ENCODE data around the gene SLF2.
A peak's percentile ranks its signal among the peaks of the same experiment; 100 is the strongest.

SLF2 gene

DNA sequence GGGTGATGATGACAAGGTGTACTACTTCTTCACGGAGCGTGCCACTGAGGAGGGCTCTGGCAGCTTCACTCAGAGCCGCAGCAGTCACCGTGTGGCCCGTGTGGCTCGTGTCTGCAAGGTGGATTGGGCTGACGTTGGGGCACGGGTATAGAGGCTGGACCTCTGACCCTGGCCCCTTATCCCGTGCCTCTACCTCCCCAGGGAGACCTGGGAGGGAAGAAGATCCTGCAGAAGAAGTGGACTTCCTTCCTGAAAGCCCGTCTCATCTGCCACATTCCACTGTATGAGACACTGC, 66.1 kb downstream of the SLF2 start:
- POLR2A ChIA-PET (ENCODE audit: low non-redundant PET), result no interaction called here
- CTCF ChIA-PET, result no interaction called here
- H3K27ac ChIP-seq, result no peak overlapping the region
- no peak for DNase-seq (ENCODE audit: low spot score)
- TF ChIP-seq, protein P1, sequence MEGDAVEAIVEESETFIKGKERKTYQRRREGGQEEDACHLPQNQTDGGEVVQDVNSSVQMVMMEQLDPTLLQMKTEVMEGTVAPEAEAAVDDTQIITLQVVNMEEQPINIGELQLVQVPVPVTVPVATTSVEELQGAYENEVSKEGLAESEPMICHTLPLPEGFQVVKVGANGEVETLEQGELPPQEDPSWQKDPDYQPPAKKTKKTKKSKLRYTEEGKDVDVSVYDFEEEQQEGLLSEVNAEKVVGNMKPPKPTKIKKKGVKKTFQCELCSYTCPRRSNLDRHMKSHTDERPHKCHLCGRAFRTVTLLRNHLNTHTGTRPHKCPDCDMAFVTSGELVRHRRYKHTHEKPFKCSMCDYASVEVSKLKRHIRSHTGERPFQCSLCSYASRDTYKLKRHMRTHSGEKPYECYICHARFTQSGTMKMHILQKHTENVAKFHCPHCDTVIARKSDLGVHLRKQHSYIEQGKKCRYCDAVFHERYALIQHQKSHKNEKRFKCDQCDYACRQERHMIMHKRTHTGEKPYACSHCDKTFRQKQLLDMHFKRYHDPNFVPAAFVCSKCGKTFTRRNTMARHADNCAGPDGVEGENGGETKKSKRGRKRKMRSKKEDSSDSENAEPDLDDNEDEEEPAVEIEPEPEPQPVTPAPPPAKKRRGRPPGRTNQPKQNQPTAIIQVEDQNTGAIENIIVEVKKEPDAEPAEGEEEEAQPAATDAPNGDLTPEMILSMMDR (conservative IDR thresholded peaks at IDR 0.05; ENCODE audit: low read depth), result no peak

DNA sequence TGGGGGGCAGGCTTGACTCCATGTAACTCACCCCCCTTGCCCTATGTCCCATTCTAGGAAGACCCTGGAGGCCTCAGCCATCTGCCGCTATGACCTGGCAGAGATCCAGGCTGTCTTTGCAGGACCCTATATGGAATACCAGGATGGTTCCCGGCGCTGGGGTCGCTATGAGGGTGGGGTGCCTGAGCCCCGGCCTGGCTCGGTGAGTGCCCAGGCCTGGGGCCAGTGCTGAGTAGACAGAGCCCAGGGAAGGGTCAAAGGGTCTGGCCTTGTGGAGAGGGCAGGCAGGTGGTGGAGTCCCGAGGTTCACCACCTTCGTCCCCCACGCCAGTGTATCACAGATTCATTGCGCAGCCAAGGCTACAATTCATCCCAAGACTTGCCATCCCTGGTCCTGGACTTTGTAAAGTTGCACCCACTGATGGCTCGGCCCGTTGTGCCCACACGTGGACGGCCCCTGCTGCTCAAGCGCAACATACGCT, 67.1 kb downstream of the SLF2 start:
- ChIA-PET CTCF (no interaction called here), POLR2A (ENCODE audit: low non-redundant PET) (no interaction called here)
- no peak overlapping the region for H3K27ac ChIP-seq
- DNase-seq (ENCODE audit: low spot score), result no peak
- TF ChIP-seq, protein P1 (conservative IDR thresholded peaks at IDR 0.05; ENCODE audit: low read depth), result no peak

DNA sequence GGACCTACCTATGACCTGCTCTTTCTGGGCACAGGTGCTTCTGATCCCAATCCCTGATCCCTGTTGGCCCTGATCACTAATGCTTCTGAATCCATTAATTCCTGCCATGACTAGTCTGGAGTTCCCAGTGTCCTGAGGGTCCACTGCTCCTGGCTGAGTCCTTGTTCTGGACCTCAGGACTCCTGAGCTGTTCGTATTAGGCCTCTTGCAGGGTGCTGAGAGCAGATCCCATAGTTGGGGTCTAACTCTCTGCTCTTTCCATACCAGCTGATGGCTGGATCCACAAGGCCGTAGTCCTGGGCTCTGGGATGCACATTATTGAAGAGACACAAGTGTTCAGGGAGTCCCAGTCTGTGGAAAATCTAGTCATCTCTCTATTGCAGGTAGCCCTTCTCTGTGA, 67.5 kb downstream of the SLF2 start:
- TF ChIP-seq, protein P1 (conservative IDR thresholded peaks at IDR 0.05; ENCODE audit: low read depth), result no peak
- H3K27ac ChIP-seq, result no peak overlapping the region
- ChIA-PET POLR2A (ENCODE audit: low non-redundant PET) (no interaction called here), CTCF (interaction anchor here (1.4 kb wide), 1 partner anchor 34 kb away, joined by 4 read pairs; no protein-coding TSS in a partner anchor)
- DNase-seq (ENCODE audit: low spot score), result no peak

DNA sequence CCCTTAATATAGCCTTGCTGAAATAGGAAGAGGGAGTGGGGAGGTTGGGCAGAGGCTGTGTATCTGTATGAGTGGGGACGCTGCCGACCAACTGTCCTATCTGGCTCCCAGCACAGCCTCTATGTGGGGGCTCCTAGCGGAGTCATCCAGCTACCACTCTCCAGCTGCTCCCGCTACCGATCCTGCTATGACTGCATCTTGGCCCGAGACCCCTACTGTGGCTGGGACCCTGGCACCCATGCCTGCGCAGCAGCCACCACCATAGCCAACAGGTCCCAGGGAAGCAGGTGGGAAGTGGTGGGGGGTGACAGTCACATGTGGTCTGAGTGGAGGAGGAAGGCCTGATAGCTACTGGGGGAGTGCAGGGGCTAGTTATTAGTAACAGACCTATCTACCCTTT, 67.9 kb downstream of the SLF2 start:
- CTCF ChIA-PET, result interaction anchor here (1.4 kb wide), 1 partner anchor 34 kb away, joined by 4 read pairs; no protein-coding TSS in a partner anchor

DNA sequence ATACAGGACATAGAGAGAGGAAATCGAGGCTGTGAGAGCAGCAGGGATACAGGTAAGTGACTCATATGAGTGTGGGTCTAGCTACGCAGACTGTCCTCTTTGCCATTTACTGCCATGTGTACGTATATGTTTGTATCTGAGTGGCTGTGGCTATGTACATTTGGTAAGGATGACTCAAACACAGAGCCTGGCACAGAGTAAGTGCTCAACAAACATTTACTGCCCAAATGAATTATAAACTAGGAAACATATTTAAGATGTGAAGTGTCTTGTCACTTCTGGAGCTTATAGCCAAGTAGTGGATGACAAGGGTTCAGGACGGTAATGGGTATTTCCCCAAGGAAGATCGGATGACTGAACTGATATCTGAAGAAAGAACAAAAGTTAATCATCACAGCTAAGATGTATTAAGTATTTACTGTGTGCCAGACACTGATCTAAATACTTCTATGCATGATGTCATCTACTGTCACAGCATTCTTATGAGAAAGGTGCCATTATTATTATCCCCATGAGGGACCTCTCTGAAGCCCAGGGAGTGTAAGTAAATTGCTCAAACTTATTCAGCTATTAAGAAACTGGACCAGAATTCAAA, 68.5 kb downstream of the SLF2 start:
- H3K27ac ChIP-seq, result no peak overlapping the region
- ChIA-PET POLR2A (ENCODE audit: low non-redundant PET) (no interaction called here), CTCF (interaction anchor here (0.6 to 1.4 kb wide), 2 partner anchors 15 to 33 kb away, joined by 4 read pairs; no protein-coding TSS in a partner anchor)
- TF ChIP-seq, protein P1 (conservative IDR thresholded peaks at IDR 0.05; ENCODE audit: low read depth), result no peak
- DNase-seq (ENCODE audit: low spot score), result no peak

More for the DNA sequence above, 67.9 kb downstream of the SLF2 start:
- TF ChIP-seq, protein P1 (conservative IDR thresholded peaks at IDR 0.05; ENCODE audit: low read depth), result no peak
- POLR2A ChIA-PET (ENCODE audit: low non-redundant PET), result no interaction called here
- DNase-seq (ENCODE audit: low spot score), result no peak
- no peak overlapping the region for H3K27ac ChIP-seq

DNA sequence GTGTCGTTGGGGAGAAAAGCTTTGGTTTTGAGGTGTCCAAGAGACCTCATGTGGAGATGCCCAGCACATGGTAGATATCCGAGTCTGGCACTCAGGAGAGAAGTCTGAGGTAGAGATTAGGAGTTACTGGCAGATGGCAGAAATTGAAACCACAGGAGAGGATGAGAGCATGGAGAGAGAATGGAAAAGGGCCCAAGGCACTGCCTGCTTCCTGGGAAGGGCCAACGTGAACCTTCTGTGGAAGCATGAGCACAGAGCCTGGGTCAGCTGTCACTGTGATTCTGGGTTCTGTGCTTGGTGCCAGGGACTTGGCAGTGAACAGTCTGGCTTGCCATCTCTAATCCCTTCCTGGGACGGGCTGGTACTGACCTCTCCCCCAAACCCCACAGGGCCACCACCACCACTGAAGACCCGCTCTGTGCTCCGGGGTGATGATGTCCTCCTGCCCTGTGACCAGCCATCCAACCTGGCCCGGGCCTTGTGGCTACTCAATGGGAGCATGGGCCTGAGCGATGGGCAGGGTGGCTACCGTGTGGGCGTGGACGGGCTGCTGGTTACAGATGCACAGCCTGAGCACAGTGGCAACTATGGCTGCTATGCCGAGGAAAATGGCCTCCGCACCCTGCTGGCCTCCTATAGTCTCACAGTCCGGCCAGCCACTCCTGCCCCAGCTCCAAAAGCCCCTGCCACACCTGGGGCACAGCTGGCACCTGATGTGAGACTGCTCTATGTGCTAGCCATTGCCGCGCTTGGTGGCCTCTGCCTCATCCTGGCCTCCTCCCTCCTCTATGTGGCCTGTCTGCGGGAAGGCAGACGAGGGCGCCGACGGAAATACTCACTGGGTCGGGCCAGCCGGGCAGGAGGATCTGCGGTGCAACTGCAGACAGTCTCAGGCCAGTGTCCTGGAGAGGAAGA, 70.4 kb downstream of the SLF2 start:
- CTCF ChIA-PET, result no interaction called here
- TF ChIP-seq, protein P1 (conservative IDR thresholded peaks at IDR 0.05; ENCODE audit: low read depth), result no peak
- H3K27ac ChIP-seq, result peak overlapping the region; percentile 19; the same call in 1 of the 2 replicates
- POLR2A ChIA-PET (ENCODE audit: low non-redundant PET), result no interaction called here
- no peak for DNase-seq (ENCODE audit: low spot score)
